Activated naive CD4-positive, alpha-beta T cell treated with anti-CD3 and anti-CD28 coated beads, Interleukin-2, amount 50 U/mL, for 24 hours (primary cell): Measurements from ENCODE around the gene EVA1C.
"Not testable (repeated sequence)": the region's sequence is repeated elsewhere in the genome, so short reads cannot be mapped to it uniquely, and the experiment has no call there.

Experiments
- H3K27ac Mint-ChIP-seq: one replicate; pipeline ENCODE4 v1.8.0; 2021; ENCODE audit warnings: mild to moderate bottlenecking, mixed read lengths
- H3K27me3 Mint-ChIP-seq: one replicate; pipeline ENCODE4 v1.8.0; 2021; ENCODE audit warnings: mixed read lengths
- H3K36me3 Mint-ChIP-seq: one replicate; pipeline ENCODE4 v1.8.0; 2021; ENCODE audit warnings: mixed read lengths
- H3K4me1 Mint-ChIP-seq: one replicate; pipeline ENCODE4 v1.8.0; 2021; ENCODE audit warnings: mixed read lengths
- H3K4me3 Mint-ChIP-seq: one replicate; pipeline ENCODE4 v1.8.0; 2021; ENCODE audit warnings: mild to moderate bottlenecking, mixed read lengths
- H3K9me3 Mint-ChIP-seq: one replicate; pipeline ENCODE4 v1.8.0; 2021; ENCODE audit warnings: mixed read lengths

The EVA1C gene

DNA sequence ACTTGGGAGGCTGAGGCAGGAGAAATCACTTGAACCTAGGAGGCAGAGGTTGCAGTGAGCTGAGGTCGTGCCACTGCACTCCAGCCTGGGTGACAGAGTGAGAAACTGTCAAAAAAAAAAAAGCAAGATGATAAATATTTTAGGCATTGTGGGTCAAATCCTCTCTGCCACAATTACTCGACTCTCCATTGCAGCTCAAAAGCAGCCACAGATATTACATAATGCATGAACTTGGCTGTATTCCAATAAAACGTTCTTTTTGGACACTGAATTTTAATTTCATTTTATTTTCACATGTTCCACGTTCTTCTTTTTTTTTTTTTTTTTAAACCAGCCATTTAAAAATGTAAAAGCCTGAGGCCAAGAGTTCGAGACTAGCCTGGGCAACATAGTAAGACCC is 103.4 kb downstream of the EVA1C start:
- H3K27me3 Mint-ChIP-seq = no peaks in the 10 kb centered on the region
- H3K9me3 Mint-ChIP-seq = no peaks in the 10 kb centered on the region
- H3K4me1 Mint-ChIP-seq = no peaks in the 10 kb centered on the region
- H3K36me3 Mint-ChIP-seq = no peaks in the 10 kb centered on the region
- H3K4me3 Mint-ChIP-seq = no peak overlapping the region
- H3K27ac Mint-ChIP-seq = no peak overlapping the region

DNA sequence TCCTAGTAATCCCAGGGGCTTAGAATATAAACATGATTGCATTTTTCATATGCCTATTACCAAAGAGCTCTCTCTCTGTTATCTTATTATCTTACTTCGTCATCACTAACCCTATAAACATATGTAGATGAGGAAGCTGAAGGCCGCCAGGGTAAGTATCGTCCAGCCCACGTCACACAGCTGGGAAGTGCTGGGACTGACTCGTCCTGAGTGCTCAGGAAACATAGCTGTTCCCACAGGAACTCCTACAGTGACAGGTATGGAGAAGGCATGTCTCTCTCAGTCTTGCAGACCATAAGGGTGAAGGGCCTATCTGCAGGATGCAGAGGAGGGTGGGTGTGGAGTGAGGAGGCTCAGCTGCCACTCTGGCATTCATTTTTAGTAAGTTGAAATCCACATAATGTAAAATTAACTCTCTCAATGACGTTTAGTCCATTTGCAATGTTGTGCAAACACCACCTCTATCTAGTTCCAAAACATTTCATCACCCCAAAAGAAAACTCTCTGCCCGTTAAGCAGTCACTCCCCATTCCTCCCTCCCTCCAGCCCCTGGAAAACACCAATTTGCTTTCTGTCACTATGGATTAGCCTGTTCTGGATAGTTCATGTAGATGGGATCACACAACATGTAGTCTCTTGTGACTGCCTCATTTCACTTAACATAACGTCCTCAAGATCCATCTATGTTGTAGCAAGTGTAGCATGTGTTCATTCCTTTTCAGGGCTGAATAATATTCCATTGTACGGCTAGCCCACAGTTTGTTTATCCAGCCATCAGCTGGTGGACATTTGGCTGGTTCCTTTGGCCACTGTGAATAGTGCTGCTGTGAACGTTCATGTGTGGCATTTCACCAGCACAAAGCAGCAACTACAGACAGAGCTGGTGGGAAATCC is 104.5 kb downstream of the EVA1C start:
- no peaks in the 10 kb centered on the region for H3K9me3 Mint-ChIP-seq
- H3K27ac Mint-ChIP-seq = no peak overlapping the region
- no peak overlapping the region for H3K4me3 Mint-ChIP-seq
- H3K36me3 Mint-ChIP-seq = no peaks in the 10 kb centered on the region
- H3K27me3 Mint-ChIP-seq = no peaks in the 10 kb centered on the region
- H3K4me1 Mint-ChIP-seq = no peaks in the 10 kb centered on the region

DNA sequence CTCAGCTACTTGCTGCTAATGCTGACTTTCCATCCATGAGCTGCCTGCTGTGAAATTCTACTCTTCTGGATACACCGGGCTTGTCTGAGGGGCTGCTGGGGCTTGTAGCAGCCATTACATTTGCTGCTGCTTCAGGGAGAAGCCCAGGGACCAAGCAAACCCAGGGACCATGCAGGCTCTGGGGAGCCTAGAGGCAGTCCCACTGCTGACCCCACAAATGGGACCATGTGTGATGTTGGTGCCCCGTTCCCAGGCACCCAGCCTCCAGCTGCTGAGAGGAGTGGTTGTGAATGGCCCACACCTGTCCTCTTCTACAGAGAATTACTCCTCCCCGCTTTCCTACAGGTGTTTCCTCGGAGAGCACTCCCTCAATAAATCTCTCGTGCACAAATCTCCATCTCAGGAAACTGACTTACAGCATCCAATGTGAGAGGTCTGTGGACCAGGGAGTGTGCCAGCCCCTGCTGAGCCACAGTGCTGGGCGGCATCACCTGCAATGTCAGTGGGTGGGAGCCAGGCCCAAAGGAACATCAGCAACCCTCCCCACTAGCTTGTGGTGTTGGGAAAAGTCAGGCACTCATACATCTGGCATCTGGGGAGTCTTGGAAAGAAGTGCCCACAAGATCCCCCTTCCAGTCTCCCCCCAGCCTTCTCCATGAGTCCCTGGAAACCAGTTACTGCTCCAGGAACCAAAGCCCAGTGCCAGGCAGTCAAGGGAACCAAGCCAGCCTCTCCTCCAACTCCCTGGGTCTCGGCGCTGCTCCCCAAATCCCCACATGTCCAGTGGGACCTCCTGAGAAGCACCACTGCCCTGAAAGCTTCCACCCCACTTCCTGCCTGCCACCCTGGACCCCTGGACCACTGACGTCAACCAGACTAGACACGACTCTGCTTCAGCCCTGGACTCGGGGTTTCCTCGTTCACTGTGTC is 107.7 kb downstream of the EVA1C start:
- Mint-ChIP-seq H3K9me3 (no peaks in the 10 kb centered on the region), H3K27ac (no peak overlapping the region), H3K27me3 (no peaks in the 10 kb centered on the region), H3K4me1 (no peaks in the 10 kb centered on the region), H3K36me3 (no peaks in the 10 kb centered on the region), H3K4me3 (no peak overlapping the region)

DNA sequence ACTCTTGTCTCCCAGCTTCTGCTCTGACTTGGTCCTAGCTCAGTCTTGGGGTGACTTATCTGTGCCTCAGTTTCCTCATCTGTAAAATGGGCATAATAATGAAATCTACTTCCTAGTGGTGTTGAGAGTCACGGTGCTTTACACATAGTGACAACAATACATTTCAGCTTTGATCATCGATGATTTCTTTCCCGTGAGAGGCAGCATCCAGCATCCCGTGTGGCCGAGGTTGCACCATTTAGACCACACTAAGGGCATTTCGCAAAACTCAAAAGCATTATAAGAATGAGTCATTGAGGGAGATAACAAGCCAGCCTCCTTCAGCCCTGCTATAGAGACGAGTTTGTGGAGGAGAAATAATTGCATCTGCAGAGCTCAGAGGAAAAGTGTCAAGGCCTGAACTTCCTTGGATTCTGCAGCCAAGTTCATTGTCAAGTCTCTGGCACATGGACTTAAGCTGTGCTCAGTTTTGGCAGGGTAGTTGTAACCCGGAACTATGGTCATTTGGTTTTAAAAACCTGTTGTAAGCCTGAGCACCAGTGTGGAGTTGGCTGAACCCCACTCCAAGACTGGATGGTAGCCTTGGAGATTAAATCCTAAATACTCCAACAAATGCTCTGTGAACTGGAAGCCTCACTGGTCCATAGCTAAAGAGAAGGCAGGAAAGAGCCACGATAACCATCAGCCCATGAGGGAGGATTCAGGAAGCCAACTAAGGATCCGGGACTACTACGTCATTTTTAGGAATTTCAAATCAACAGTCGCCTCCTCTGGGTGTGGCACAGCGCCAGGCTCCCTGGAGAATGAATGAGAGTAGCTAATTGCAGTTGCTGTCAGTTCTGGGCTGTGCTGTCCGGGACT is 108.6 kb downstream of the EVA1C start:
- H3K27me3 Mint-ChIP-seq = no peaks in the 10 kb centered on the region
- H3K9me3 Mint-ChIP-seq = no peaks in the 10 kb centered on the region
- H3K4me3 Mint-ChIP-seq = no peak overlapping the region
- H3K4me1 Mint-ChIP-seq = no peaks in the 10 kb centered on the region
- no peak overlapping the region for H3K27ac Mint-ChIP-seq
- H3K36me3 Mint-ChIP-seq = no peaks in the 10 kb centered on the region

DNA sequence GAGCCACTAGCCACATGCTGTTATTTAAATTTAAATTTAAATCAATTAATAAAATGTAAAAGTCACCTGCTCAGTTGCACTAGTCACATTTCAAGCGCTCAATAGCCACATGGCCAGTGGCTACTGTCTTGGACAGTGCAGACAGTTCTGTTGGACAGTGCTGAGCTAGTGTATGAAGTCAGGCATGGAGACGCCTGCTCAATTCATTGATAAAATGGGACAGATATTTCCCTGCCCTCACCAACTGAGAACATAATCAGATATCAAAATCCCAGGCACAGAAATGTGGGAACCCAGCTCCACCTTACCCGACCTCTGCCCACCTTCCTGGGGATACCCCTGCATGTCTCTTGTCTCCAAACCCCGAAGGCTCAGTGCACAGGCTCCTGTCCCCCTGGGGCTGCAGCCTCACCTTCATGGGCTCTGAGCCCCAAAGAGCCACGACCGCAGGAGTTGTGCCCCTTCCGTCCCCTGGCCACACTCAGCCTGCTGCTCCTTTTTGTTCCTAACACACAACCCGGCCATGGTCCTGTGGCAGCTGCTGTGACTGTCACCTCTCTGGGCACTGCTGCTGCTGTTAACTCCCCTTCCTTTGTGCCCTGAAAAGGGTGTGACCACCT is 109.3 kb downstream of the EVA1C start:
- H3K27ac Mint-ChIP-seq = no peak overlapping the region
- H3K9me3 Mint-ChIP-seq = no peaks in the 10 kb centered on the region
- H3K4me3 Mint-ChIP-seq = no peak overlapping the region
- H3K36me3 Mint-ChIP-seq = no peaks in the 10 kb centered on the region
- no peaks in the 10 kb centered on the region for H3K27me3 Mint-ChIP-seq
- H3K4me1 Mint-ChIP-seq = no peaks in the 10 kb centered on the region

DNA sequence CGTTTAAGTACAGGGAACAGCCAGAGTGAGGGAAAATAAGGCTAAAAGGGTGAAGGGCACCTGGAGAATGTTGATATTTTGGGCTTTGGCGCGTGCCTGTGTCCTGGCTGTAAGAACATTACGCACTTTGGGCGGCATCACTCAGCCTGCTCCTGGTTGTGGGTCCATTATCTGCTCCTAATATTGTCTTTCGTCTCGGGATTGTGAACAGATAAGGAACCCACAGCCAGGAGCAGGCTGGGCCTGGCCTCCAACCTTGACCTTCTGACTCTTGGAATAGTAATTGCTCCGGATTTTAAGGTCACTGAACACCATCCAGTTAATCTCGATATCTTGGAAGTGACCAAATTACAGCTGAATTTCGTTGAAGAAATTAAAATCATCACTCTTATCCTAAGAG is 111.0 kb downstream of the EVA1C start:
- Mint-ChIP-seq H3K4me1 (no peaks in the 10 kb centered on the region), H3K27ac (peak overlapping the region; percentile 87), H3K36me3 (no peaks in the 10 kb centered on the region), H3K9me3 (no peaks in the 10 kb centered on the region), H3K4me3 (no peak overlapping the region), H3K27me3 (no peaks in the 10 kb centered on the region)

DNA sequence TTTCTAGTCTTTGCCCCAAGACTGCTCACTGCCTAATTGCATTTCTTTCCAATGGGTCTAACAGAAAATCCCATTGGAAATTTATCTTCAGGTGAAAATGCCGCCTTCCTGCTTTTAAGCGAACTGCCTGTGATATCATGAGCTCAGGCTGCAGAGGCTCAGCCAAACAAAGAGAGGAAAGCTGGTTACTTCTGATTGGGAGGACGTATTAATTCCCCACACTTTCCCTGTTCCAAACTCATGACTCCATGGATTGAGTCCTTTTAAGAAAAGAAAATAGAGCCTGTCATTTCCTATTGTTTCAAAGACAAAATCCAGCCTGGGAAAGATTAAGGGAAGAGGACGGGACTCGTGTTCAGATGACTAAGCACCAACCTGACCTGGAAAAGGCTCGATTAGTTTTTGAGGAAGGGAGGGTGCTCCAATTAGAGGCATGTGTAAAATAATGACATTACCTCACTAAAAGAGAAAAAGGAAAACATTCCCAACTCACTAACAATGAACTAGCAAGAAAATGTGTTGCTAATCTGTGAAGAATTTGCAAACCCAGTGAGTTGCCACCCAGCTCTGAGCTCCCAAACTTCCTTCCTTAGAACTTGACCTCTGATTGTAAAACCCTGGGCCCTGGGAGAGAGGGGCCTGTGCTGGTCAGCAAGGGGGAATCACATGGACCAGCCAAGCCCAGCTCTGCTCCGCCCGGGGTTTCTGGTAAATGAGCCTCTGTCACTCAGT is 111.6 kb downstream of the EVA1C start:
- Mint-ChIP-seq H3K27ac (no peak overlapping the region), H3K36me3 (no peaks in the 10 kb centered on the region), H3K4me1 (no peaks in the 10 kb centered on the region), H3K27me3 (no peaks in the 10 kb centered on the region), H3K4me3 (no peak overlapping the region), H3K9me3 (no peaks in the 10 kb centered on the region)

DNA sequence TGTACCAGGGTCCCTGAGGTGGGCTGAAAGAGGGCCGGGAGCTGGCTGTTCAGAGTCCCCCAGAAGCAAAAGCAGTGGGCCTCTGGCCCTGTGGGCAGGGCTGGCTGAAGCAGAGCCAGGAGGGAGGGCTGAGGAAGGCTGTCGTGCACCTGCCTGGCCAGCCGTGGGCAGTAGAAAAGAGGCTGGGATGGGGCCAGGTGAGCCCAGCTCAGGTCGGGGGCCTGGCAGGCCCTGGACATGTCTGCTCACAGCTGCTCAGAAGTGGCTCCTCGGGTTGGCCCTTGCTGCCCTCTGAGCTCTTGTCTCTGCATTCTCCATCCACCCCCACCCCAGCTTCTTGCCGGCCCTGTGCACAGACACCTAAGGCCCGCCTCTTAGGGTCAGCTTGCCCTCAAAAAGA is 112.8 kb downstream of the EVA1C start:
- Mint-ChIP-seq H3K9me3 (no peaks in the 10 kb centered on the region), H3K27ac (no peak overlapping the region), H3K36me3 (no peaks in the 10 kb centered on the region), H3K4me3 (no peak overlapping the region), H3K27me3 (no peaks in the 10 kb centered on the region), H3K4me1 (no peaks in the 10 kb centered on the region)

DNA sequence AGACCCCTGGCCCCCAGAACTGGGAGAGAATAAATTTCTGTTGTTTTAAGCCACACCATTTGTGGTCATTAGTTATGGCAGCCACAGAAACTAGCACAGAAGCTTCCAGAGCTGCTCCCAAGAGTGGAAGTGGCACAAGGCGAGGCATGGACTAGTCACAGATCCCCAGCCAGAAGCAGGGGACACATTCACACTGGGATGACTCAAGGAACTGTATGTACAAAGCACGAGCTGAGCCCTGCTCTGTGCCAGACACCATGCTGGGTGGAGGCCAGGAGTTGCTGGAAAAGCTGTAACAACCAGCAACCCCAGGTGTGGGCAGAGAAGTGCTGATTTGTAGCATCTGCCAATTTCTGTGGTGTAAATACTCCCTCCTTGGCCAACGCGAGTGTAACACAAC is 117.2 kb downstream of the EVA1C start:
- no peaks in the 10 kb centered on the region for H3K9me3 Mint-ChIP-seq
- no peak overlapping the region for H3K4me3 Mint-ChIP-seq
- H3K27me3 Mint-ChIP-seq = no peaks in the 10 kb centered on the region
- no peak overlapping the region for H3K27ac Mint-ChIP-seq
- peaks cover 2% of the 10 kb centered on the region for H3K36me3 Mint-ChIP-seq
- no peaks in the 10 kb centered on the region for H3K4me1 Mint-ChIP-seq

DNA sequence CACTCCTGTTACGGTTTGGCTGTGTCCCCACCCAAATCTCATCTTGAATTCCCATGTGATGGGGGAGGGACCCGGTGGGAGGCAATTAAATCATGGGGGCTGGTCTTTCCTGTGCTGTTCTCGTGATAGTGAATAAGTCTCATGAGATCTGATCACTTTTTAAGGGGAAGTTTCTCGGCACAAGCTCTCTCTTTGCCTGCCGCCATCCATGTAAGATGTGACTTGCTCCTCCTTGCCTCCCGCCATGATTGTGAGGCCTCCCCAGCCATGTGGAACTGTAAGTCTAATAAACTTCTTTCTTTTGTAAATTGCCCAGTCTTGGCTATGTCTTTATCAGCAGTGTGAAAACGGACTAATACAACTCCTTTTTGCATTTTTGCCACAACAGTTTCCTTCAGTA is 118.3 kb downstream of the EVA1C start:
- H3K36me3 Mint-ChIP-seq, H3K27ac Mint-ChIP-seq, H3K4me1 Mint-ChIP-seq, H3K9me3 Mint-ChIP-seq, H3K4me3 Mint-ChIP-seq, H3K27me3 Mint-ChIP-seq: not testable (repeated sequence)

DNA sequence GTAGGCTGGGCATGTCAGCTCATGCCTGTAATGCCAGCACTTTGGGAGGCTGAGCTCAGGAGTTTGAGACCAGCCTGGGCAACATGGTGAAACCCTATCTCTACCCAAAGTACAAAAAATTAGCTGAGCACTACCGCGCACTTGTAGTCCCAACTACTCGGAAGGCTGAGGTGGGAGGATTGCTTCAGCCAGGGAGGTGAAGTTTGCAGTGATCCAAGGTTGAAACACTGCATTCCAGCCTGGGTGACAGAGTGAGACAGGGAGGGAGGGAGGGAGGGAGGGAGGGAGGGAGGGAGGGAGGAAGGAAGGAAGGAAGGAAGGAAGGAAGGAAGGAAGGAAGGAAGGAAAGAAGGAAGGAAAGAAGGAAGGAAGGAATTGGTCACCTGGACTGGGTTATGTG is 119.1 kb downstream of the EVA1C start:
- not testable (repeated sequence) for H3K4me1 Mint-ChIP-seq, H3K36me3 Mint-ChIP-seq

DNA sequence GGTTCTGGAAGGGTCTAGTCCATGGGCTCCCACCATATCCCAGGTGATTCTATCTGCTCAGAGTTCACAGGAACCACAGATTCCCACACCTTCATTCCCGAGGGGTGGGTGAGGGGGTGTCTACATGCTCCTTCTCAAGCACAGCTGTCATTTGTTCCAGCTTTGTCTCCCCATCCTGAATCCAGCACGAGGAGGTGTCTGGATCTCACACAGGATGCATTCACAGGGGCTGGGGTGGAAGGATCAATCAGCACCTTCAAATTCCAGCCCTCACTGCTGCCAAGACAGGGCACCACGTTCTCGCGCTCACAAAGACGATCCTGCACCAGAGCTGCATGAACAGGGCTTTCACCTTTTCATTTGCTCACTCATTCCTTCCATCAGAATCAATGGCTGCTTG is 120.1 kb downstream of the EVA1C start:
- Mint-ChIP-seq H3K27ac (no peak overlapping the region), H3K27me3 (no peaks in the 10 kb centered on the region), H3K4me3 (no peak overlapping the region), H3K4me1 (peaks cover 11% of the 10 kb centered on the region), H3K36me3 (peaks cover 2% of the 10 kb centered on the region), H3K9me3 (no peaks in the 10 kb centered on the region)

More for the DNA sequence above, 119.1 kb downstream of the EVA1C start:
- not testable (repeated sequence) for H3K27ac Mint-ChIP-seq, H3K9me3 Mint-ChIP-seq, H3K4me3 Mint-ChIP-seq, H3K27me3 Mint-ChIP-seq

DNA sequence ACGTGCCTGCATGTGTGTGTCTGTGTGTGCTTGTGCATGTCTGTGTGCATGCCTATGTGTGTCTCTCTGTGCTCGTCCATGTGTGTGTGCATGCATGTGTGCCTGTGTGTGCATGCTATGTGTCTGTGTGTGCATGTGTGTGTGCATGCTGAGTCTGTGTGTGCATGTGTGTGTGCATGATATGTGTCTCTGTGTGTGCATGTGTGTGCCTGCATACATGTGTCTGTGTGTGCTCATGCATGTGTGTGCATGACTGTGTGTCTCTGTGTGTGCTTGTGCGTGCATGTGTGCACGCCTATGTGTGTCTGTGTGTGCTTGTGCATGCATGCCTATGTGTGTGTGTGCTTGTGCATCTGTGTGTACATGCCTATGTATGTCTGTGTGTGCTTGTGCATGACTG is 120.5 kb downstream of the EVA1C start:
- Mint-ChIP-seq H3K4me1 (peaks cover 11% of the 10 kb centered on the region), H3K9me3 (no peaks in the 10 kb centered on the region), H3K27me3 (no peaks in the 10 kb centered on the region), H3K36me3 (peaks cover 2% of the 10 kb centered on the region), H3K4me3 (no peak overlapping the region), H3K27ac (no peak overlapping the region)

DNA sequence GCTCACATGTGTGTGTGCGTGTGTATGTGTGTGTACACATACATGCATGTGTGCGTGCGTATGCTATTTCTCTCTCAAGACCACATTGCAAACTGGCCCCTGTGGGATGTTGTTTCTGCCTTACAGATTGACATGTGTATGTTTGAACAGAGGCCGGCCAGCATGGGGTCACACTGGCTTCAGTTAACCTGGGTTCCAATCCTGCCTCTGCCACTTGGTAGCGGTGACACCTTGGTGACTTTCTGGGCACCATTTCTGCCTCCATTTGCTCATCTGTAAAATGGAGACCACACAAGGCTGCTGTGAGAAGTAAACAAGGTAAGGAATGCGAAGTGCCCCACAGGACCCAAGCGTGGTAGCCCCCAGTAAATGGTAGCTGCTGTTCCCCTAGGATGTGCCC is 121.1 kb downstream of the EVA1C start:
- Mint-ChIP-seq H3K27ac (no peak overlapping the region), H3K4me1 (peaks cover 16% of the 10 kb centered on the region), H3K27me3 (no peaks in the 10 kb centered on the region), H3K4me3 (no peak overlapping the region), H3K36me3 (peaks cover 2% of the 10 kb centered on the region), H3K9me3 (no peaks in the 10 kb centered on the region)
